WI38 (cell line): ENCODE results near the gene SLC1A7.

Experiments
- H3K4me3 ChIP-seq: 2 replicates; pipeline ENCODE4 v1.5.1; 2011; ENCODE audit warnings: low read depth, mild to moderate bottlenecking, control low read depth, low read length
- CTCF ChIP-seq: IDR thresholded peaks from 2 replicates; pipeline ENCODE4 v1.5.1; 2012; ENCODE audit warnings: low read depth, mild to moderate bottlenecking, control low read depth, low read length

The SLC1A7 gene

GRCh38 chr1:53111073-53111556 lies 31.3 kb downstream of the SLC1A7 start:
- H3K4me3 ChIP-seq = no peak overlapping the region
- TF ChIP-seq CTCF = no peak

GRCh38 chr1:53110370-53111072 lies 31.9 kb downstream of the SLC1A7 start:
- TF ChIP-seq CTCF = no peak
- H3K4me3 ChIP-seq = no peak overlapping the region

- no peak overlapping the region for H3K4me3 ChIP-seq
- TF ChIP-seq CTCF = no peak
These were observed 33.5 kb downstream of the SLC1A7 start for GRCh38 chr1:53108646-53109580.

GRCh38 chr1:53107570-53108322 lies 34.7 kb downstream of the SLC1A7 start:
- no peak overlapping the region for H3K4me3 ChIP-seq
- TF ChIP-seq CTCF = no peak

GRCh38 chr1:53107090-53107489 lies 35.3 kb downstream of the SLC1A7 start:
- no peak for TF ChIP-seq CTCF
- no peak overlapping the region for H3K4me3 ChIP-seq

- no peak overlapping the region for H3K4me3 ChIP-seq
- TF ChIP-seq CTCF = no peak
These were observed 38.0 kb downstream of the SLC1A7 start for GRCh38 chr1:53104289-53104913.
